HG02642 (cell line): ENCODE data around the gene CCL27.
A peak's percentile ranks its signal among the peaks of the same experiment; 100 is the strongest.

ENCODE experiments used
- ATAC-seq: cut with Tn5 transposase; IDR thresholded peaks from one replicate; pipeline ENCODE4 v1.9.1; 2021; ENCODE audit warnings: mild to moderate bottlenecking; ENCODE audit not compliant: unreplicated experiment, poor library complexity

Gene CCL27

DNA sequence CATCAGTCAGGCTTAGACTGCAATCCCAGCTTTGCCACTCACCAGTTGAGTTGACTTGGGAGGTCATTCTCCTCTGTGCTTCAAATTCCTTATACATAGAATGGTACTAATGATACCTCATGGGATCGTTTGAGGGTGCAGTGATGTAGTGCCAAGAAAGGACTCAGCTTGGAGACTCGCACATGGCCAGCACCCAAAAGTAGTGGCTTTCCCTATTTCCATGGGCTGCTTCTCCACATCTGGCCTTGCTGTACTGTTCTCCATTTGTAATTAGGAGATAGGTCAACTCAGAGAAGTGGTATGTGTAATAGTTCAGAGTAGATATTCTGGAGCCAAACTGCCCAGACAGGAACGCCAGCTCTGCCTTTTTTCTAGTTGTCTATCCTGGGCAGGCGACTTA, 23.1 kb upstream of the CCL27 start:
- ATAC-seq = no peak

DNA sequence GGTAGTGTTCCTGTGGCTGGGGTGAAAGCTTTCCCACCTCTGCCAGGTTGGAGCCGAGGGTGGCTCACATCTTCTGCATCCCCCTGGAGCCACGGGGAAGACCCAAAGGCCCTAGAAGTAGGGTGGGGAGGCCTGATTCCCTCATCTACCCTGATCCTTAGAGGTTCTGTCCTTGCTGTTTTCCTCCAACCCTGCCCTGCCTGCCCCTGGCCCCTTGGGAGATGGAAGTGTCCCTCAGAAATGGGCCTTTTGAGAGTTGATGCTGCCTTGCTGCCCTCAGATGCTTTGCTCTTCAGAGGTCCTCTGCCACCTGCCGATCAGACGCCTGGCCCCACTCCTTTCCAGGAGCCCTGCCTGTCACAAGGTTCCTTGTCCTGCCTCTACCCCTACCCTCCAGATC, 22.4 kb upstream of the CCL27 start:
- ATAC-seq = no peak

DNA sequence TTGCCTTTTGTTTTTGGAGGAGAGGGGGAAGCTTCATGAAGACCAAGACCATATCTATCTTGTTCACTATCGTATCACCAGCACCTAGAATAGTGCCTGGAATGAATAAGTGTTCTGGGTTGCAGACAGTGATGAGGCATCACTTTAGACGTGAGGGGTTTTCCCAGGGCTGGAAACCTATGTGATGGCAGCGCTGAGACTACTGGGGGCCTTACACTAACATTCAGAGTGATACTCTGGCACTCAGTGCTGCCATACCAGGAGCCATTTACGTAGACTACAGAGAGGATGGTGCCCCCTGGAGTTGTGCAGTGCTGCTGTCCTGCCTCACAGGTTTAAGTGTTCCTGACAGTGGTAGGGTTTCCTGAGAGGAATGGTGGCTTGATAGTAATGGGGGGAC, 21.7 kb upstream of the CCL27 start:
- ATAC-seq = no peak

DNA sequence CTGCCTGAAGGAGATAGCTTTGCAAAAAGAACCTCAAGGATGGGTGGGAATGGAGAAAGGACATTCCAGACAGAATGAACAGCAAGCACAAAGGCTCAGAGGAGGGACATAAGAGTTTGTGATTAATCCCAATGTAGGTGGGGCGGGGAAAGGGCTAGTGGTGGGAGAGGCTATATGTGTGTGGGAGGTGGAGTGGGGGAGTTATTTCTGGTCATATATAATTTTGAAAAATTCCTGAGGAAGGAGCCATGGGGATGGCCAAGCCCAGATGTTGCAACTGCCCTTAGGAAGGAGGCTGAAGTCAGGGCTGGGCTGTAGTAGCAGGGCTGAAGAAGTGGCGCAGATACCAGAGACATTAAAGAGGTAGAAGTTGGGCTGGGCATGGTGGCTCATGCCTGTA, 13.4 kb upstream of the CCL27 start:
- ATAC-seq = no peak

DNA sequence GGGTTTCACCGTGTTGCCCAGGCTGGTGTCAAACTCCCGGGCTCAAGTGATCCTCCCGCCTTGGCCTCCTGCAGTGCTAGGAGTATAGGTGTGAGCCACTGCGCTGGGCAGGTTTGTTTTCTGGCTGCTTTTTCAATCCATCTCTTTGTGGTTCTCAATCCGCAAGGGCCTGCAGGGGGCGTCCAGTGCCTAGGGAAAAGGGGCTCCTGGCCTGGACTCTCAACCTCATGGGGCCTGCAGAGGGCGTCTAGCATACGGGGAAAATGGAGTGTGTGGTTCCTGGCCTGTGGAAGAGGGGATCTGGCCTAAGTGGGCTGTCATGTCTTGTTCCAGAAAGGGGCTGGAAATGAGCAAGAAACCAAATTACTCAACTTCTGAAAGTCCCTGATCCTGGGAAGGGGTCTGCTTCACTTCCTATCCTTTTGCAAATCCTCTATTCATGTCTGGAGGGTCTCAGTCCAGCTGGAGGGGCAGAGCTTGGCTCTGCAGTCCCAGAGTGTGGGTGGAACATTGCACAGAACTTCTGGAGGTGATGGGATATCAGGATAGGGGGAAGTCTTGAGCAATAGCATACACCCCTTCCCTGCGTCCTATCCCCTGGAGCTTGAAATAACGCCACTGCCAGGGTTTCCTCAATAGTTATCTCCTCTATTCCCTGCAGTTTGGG, 12.7 kb upstream of the CCL27 start:
- ATAC-seq = no peak

DNA sequence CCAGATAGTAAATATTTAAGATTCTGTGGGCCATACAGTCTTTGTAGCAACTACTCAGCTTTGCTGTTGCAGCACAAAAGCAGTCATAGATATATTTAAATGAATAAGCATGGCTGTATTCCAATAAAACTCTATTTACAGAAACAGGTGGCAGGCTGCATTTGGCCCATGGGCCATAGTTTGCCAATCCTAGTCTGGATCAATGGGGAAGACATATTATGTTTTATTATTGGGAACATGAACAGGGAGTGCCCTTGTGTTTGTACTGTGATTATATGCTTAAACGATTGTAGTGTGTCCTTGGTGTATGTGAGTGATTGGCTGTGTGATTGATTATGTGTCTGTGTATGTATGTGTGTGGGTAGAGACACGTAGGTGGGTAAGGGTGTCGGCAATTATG, 12.0 kb upstream of the CCL27 start:
- ATAC-seq = no peak

DNA sequence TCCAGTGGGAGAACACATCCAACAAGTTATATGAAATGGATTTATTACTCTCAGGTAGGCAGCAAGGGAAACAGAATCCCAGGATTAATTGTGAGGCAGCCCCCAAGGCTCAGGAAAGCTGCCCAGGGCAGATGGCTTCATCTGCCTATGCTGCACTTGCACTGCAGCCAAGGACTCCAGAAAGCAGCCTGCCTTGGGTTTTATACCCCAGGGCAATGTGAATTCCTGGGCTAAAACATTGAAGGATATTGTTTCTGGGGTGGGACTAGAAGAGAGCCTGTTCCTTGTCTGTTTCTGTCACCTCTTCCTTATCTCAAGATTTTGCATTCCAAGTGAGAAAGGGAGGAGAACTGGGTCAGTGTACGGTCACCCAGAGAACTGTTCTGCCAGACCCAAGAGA, 8.8 kb upstream of the CCL27 start:
- ATAC-seq = no peak

DNA sequence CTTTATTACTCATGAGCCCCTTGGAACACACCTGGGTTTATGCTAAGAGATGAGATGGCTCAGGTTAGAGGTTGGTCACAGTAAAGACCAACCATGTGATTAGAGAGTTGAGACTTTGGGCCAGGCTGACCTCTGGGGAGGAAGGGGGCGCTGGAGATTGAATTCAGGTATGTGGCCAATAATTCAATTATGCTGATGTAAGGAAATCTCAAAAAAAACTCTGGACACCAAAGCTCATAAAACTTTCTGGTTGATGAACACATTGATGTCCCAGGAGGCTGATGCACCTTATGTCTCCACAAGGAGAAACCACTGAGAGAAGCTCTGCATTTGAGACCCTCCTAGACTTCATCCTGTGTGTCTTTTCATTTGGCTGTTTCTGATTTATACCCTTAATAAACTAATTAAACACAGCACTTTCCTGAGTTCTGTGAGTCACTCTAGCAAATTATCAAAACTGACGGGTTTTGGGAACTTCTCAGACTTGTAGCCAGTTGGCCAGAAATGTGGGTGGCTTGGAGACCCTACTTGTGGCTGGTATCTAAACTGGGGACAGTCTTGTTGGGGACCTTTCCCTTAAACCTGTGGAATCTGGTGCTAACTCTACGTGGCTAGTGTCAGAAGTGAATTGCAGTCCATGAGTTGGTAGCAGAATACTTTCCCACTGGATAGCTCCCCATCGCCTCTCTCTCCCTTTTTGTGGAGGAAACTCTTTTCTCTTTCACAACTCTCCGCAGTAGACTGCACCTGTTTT, 7.5 kb upstream of the CCL27 start:
- ATAC-seq = no peak

DNA sequence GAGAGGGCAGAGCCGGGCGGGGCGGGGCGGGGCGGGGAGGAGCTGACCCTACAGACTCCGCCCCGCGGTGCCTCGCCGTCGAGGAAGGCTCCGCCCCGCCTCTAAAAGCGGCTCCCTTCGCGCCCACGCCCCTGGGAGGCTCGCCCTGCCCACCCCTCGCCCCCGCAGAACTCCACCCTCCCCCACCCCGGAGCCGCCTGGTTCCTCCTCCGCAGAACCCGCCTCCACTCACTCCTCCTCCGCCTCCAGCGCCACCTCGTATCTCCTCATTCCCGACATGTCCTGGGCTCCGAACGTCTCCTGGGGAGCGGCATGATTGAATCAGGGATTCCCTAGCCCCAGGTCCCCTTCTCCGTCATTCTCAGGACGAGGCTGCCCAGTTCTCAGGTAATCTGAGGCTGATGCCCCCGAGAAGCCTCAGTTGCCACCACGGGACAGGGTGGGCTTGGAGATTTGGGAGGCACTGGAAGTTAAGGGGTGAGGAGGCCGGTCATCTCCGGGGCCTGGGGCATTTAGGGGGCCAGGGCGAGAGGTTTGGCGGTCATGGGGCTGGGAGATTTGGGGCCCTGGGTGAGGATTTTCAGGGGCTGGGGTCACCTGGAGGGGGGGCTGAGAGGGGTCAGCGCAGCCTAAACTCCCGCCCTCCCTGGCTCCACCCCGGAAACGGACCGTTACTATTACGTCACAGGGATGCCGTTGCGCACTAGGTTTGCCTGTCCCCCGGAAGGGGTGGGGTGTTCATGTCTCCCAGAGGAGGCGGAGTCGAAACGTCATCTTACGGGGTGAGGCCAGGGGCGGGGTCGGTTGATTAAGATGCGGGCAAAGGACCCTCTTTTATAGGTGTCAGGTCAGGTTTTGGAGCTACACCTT, 3.2 kb upstream of the CCL27 start:
- ATAC-seq = peak; percentile 69

DNA sequence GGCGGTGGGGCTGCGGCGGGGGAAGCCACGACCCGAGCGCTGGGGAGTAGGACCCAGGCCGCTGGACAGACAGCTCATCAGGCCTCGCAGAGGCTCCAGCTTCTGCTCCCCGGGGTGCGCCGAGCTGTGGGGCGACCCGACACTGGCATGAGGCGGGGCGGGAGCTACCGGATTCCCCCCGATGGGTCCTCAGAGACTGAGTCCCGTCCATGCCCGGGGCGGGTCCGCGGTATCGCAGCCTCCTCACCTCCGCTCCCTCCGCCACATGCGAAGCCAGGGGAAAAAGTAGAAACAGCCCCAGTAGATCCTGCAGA, 2.6 kb upstream of the CCL27 start:
- ATAC-seq = peak; percentile 24

DNA sequence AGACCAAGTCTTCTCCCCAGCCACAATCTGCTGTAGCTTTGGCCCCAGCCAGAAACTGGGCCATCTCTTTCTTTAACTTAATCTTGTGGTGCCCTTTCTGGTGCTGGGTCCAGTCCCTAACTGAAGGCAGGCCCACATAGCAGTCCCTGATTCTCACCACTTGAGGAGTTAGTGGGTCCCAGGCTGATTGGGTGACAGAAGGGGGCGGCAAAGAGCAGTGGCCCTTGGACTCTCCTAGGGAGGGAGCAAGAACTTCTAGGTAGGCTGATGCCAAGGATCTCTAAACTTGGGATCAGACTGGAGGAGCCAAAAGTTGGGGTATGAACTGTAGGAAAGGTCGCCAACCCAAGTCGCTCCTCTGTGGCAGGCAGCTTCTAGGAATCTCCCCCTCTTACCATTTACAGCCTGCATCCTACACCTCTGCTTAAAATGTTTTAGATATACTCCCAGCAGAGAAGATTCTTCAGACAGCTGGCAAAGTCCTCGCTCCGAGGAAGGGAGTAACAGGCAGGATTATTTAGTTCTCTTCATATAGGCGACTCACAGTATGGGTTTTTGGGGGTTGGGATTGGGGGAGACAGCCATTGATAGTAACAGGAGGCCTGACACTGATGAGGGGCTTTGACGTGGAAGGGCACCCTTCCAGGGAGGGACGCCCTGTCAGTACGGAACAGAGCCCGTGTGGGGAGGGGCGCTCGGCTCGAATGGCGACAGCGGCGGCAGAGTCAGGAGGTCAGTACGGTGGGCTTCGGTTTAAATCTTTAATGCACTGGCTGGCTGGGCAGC, 2.0 kb upstream of the CCL27 start:
- peak; percentile 56 for ATAC-seq

DNA sequence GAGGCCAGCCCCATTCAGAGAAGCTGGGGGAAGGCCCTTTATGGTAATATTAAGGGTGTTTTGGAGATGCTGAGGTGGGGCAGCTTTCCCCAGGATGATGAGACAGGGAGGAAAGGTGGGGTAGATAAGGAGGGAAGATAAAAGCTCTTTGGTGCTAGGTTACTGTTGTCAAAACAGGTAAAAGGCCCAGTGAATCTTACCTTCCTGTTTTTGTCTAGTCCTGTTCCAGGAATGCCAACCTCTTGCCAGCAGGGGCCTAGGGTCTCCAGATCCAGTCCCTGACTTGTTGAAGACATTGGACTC, 797 bp upstream of the CCL27 start:
- no peak for ATAC-seq

DNA sequence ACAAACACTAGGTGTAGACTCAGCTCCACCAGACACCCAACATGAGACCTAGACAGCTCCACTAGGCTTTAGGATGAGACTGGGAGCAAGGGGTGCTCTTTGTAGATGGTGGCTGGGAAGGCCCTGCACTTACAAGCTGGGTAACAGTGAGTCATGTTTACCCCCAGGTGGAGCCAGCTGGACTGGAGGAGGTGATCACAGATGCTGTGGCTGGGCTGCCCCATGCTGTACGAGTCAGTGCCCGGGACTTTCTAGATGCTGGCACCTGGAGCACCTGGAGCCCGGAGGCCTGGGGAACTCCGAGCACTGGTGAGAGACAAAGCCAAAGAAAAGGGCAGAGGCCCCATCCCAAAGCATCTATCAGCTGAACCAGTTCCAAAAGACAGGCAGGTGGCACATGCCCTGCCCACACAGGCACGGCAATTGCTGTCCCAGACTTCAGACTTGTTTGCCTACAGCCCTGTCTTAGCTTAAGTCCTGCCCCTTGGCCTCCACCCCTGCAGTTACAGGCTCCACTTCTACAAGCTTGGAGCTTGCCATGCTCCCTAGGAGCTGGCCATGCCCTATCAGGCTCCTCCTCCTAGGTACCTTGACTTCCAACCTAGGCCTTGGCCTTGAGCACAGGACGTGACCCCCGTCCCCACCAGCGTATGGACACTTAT, 2.7 kb downstream of the CCL27 start:
- ATAC-seq = no peak

DNA sequence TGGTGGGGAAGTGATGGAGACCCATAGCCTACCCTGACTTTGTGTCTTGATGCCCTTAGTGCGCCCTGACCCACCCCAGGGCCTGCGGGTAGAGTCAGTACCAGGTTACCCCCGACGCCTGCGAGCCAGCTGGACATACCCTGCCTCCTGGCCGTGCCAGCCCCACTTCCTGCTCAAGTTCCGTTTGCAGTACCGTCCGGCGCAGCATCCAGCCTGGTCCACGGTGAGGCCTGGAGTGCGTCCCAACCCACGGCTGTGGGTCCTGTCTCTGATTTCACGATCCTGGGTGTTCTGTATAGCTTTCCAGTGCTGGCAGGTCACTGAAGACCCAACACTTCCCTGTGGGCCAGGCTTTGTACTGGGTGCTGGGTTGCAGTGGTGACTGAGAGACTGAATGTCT, 4.0 kb downstream of the CCL27 start:
- no peak for ATAC-seq

DNA sequence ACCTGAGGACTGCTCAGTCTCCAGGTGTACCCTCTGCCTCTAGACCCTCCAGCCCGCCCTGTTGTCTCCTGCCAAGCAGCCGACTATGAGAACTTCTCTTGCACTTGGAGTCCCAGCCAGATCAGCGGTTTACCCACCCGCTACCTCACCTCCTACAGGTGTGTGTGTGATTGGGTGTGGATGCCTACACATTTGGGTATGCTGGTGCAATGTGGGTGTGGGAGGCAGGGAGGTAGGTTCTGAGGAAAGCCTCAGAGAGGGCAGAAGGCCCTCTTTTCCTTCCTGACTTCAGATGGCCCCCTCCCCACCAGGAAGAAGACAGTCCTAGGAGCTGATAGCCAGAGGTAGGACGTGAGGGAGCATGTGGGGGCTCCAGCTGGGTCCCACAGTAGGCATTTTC, 5.5 kb downstream of the CCL27 start:
- ATAC-seq = no peak

DNA sequence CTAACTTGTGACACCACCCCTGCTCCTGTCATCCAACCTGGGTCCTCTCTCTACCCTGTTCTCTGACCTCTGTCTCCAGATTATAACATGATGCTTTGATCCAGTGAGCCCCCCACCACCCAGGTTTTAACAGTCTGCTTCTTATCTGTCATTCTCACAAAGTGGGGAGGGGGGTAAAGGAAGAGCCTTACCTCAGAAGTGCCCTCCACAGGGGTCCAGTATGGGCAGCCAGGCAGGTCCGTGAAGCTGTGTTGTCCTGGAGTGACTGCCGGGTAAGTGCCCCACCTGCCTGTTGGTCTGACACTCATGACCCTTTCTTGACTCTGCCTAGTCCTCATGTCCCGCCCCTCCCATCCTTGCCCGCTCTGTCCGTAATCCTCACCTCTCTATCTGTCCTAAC, 7.1 kb downstream of the CCL27 start:
- ATAC-seq = no peak

DNA sequence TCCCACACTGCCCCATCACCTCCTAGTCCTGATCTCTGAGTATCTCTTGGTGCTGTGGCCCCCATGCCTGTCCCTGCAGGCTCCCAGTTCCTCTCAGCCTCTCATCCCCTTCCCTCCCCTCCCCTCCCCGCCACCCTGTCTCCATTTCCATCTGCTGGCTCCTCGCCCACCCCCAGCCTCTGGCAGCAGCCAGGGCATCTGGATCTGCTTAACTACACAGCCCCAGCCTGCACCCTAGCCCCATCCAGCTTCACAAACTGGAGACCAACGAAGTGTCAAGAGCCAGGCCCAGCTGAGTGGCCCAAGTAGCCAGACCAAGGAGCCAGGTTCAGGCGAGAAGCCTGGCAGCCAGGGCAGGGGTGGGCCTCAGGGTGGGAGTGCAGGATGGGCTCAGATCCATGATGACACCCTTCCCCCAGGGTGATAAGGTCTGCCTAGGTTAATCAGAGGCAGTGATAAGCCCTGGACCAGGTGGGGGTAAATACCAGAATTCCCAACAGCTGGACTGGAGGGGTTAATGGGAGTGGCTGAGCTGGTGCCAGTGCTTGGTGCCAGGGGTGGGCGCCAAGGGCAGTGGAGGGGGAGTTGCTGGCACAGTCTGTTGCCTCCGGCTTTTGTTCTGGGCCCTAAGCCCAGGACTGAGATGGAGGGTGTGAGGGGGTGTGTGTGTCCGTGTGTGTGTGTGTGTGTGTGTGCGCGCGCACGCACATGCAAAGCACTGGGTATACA, 8.0 kb downstream of the CCL27 start:
- no peak for ATAC-seq

DNA sequence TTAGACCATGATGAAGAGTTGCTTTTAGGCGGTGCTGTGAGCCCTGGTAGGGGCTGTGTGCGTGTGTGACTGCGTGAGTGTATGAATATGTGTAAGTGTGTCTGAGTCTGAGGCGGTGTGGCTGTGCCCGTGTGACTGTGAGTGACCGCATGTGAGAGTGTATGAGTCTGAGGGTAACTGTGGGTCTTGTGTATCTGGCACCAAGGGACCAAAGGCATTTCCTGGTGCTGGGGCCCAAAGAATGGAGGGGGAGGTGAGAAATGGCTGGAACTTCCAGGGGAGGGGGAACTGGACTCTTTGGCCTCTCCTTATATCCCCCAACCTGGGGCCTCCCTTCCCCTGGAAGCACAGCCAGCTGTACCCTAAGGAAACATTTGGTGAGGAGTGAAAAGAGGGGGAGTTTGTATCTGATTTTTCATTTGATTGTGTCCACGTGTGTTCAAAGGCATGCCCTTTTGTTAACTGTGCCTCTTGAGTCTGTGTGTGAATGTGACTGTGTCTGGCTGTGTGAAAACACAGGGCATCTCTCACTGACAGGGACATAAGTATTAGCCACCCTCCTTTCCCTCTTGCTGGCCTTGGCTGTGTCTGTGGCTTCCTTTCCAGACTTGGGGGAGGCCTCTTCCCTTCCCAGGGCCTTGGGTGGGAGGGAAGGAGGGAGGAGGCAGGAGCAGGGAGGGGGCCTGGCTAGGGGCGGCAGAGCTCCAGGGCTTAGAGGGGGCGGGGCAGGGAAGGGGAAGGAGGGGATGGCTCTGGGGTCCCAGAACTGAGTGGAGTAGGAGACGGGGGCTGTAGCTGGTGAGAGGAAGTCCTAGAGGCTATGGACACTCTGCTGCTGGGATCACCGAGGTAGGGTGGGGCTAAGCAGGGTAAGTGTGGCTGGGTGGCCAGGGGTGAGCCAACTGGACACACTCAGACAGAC, 9.0 kb downstream of the CCL27 start:
- ATAC-seq = no peak

DNA sequence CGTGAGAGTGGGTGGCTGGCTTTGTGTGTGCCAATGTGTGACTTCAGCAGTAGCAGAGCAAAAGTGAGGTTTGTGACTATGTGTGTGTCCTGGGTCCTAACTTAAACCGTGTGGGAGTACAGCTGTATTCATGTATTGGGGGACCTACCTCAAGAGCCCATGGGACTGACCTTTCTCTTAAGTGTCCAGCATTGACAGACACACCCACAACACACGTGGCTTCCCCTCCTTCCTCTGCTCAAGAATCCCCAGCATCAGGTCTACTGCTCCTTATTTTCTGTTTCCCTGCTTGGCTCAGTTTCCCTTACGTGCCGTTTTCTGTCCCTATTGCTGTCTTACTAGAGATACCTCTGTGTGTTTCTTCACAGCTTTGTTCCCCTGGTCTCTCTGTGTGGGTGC, 9.9 kb downstream of the CCL27 start:
- no peak for ATAC-seq
